Measurements from ENCODE around the gene PFKP. TPM values are rescaled to one million over a fixed set of nuclear protein-coding genes. Genes with fewer than 3 reads are reported as not detected.

PFKP gene
- polyA plus RNA-seq (ENCODE audit: low read depth in 6 of 6): 10 to 100 TPM; 26.3 to 51.2 (median 39.7) TPM

DNA sequence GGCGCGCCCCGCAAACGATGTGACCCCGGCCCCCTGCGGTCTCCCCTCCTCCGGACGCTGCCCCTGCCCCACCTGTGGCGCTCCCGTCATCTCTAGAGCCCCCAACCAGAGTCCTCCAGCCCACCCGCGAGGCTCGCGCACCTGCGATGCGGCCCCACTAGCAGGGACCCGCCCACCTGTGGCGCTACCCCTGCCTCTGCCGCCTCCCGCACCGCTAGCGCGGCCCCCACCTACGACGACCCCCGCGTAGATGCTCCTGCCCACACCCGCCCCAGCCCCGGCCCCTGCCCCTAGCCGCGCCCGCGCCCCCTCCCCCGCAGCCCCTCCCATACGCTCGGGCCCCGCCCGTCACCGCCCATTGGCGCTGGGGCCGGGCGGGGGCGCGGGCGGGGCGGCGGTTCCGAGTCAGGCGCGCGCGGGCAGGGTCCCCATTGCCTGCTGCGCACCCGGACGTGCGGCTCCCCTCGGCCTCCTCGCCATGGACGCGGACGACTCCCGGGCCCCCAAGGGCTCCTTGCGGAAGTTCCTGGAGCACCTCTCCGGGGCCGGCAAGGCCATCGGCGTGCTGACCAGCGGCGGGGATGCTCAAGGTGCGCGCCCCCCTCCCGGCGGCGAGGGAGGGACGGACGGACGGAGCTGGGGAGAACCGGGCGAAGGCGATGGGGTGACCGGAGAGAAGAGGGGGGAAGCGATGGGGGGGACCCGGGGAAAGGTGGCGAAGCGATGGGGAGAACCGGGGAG lies at the start of gene PFKP:
PFKP (plus strand) TSS at position 431 of the 741 bp plus-strand sequence; CDS start at position 479, 48 bp downstream.
- H3K36me3 Mint-ChIP-seq: peaks cover 0 to 5% of the 10 kb centered on the region in 2 donors
- H3K27me3 Mint-ChIP-seq: no peaks in the 10 kb centered on the region
- ATAC-seq (ENCODE audit: low read depth in 2 of 2): peak; percentile 52 to 59
- peak within 1 kb of the TSS; percentile 85 to 96 (median 94) for H3K4me3 Mint-ChIP-seq
- peak within 1 kb of the TSS in 5 of 6 donors; percentile 15 to 82 (median 71) for H3K27ac Mint-ChIP-seq
- no peaks in the 10 kb centered on the region for H3K9me3 Mint-ChIP-seq
- peak; percentile 56 for DNase-seq
- peaks cover 28 to 41% (median 32%) of the 10 kb centered on the region in 3 donors for H3K4me1 Mint-ChIP-seq

DNA sequence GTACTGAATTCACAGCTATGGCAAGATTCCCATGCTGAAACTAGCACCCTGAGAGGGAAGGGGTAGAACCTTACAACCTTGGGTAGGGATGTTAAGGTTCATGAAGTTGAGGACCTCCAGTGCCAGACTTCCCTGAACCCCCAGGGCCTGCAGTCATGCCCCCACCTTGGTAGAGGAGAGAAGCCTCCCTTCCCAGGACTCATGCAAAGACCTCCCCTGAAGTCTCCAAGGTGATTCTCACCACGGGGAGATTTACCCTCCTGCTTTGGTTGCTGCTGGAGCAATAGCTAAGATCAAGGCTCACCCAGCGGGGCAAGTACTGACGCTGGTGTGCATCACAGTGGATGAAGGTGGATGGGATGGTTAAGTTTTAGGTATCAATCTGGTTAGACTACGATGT lies 49.1 kb upstream of the PFKP start:
- peaks cover 20 to 55% (median 45%) of the 10 kb centered on the region in 3 donors for H3K27me3 Mint-ChIP-seq
- ATAC-seq (ENCODE audit: low read depth in 2 of 2): no peak
- H3K4me3 Mint-ChIP-seq: no peak overlapping the region
- peaks cover 4 to 15% of the 10 kb centered on the region in 2 donors for H3K36me3 Mint-ChIP-seq
- H3K27ac Mint-ChIP-seq: no peak overlapping the region
- peaks cover under 1 to 9% (median 5%) of the 10 kb centered on the region in 7 donors for H3K9me3 Mint-ChIP-seq
- H3K4me1 Mint-ChIP-seq: no peaks in the 10 kb centered on the region
- no peak for DNase-seq

- H3K9me3 Mint-ChIP-seq: peaks cover 0 to 14% (median 7%) of the 10 kb centered on the region in 7 donors
- peaks cover 0 to 16% of the 10 kb centered on the region in 2 donors for H3K36me3 Mint-ChIP-seq
- H3K27ac Mint-ChIP-seq: no peak overlapping the region
- no peak for ATAC-seq (ENCODE audit: low read depth in 2 of 2)
- no peak overlapping the region for H3K4me3 Mint-ChIP-seq
- H3K4me1 Mint-ChIP-seq: no peaks in the 10 kb centered on the region
- no peak for DNase-seq
- H3K27me3 Mint-ChIP-seq: peaks cover 22 to 41% (median 27%) of the 10 kb centered on the region in 3 donors
These were observed 47.0 kb upstream of the PFKP start for GRCh38 chr10:3020311-3020710.

DNA sequence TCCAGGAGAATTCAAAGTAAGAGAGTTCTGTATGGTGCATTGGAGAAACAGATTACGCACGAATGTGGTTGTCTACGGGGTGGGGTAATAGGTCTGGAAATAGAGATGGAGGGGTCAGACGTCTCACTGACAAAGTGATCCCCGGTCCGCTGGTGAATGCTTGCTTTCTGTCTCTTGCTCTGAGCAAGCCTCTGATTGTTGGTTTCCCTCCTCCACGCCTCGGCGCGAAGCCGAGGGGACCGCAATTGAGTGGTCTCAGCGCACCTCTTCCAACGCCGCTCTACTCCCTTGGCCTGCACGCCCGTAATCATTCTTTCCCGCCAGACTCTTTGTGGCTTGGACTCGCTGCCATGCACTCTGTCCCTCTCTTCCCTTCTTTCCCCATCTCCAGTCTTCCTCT lies 46.5 kb upstream of the PFKP start:
- no peak for ATAC-seq (ENCODE audit: low read depth in 2 of 2)
- Mint-ChIP-seq H3K27ac (no peak overlapping the region), H3K4me1 (no peaks in the 10 kb centered on the region), H3K4me3 (no peak overlapping the region), H3K27me3 (peaks cover 22 to 39% (median 23%) of the 10 kb centered on the region in 3 donors), H3K9me3 (peaks cover 0 to 14% (median 7%) of the 10 kb centered on the region in 7 donors), H3K36me3 (peaks cover 0 to 16% of the 10 kb centered on the region in 2 donors)
- no peak for DNase-seq

DNA sequence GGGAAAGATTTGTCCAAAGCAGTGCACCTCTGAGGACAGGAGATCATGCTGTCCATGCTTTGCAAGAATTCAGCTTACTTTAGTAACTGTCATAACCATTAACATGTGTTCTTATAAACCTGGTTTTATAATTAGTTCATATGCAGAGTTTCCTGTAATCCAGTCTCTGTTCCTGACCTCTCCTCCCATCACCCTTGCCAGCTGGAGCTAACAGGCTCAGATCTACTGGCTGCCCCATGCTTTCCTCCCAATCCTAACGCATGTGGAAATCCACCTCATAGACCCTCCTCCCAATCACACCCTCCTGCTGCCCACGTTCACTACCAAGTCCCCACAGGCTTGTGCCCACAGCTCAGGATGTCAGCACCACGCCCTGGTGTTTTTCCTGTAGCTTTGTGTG lies 45.3 kb upstream of the PFKP start:
- H3K9me3 Mint-ChIP-seq: peaks cover 0 to 14% (median 7%) of the 10 kb centered on the region in 7 donors
- H3K27me3 Mint-ChIP-seq: peaks cover 15 to 40% (median 28%) of the 10 kb centered on the region in 3 donors
- no peak overlapping the region for H3K4me3 Mint-ChIP-seq
- DNase-seq (no peak), ATAC-seq (ENCODE audit: low read depth in 2 of 2) (no peak)
- H3K36me3 Mint-ChIP-seq: peaks cover 0 to 16% of the 10 kb centered on the region in 2 donors
- no peaks in the 10 kb centered on the region for H3K4me1 Mint-ChIP-seq
- peak overlapping the region in 1 of 6 donors; percentile 43 for H3K27ac Mint-ChIP-seq

GRCh38 chr10:3023892-3024291 lies 43.5 kb upstream of the PFKP start:
- no peaks in the 10 kb centered on the region for H3K4me1 Mint-ChIP-seq
- no peak for ATAC-seq (ENCODE audit: low read depth in 2 of 2)
- peaks cover 0 to 16% of the 10 kb centered on the region in 2 donors for H3K36me3 Mint-ChIP-seq
- H3K27me3 Mint-ChIP-seq: peaks cover 19 to 50% (median 44%) of the 10 kb centered on the region in 3 donors
- no peak overlapping the region for H3K27ac Mint-ChIP-seq
- H3K4me3 Mint-ChIP-seq: no peak overlapping the region
- H3K9me3 Mint-ChIP-seq: peaks cover 0 to 14% (median 7%) of the 10 kb centered on the region in 7 donors
- DNase-seq: no peak

GRCh38 chr10:3025026-3025683 lies 42.2 kb upstream of the PFKP start:
- H3K9me3 Mint-ChIP-seq: peaks cover 0 to 14% (median 2%) of the 10 kb centered on the region in 7 donors
- H3K4me3 Mint-ChIP-seq: no peak overlapping the region
- H3K27me3 Mint-ChIP-seq: peaks cover 19 to 59% (median 53%) of the 10 kb centered on the region in 3 donors
- peaks cover 0 to 16% of the 10 kb centered on the region in 2 donors for H3K36me3 Mint-ChIP-seq
- DNase-seq (no peak), ATAC-seq (ENCODE audit: low read depth in 2 of 2) (no peak)
- no peaks in the 10 kb centered on the region for H3K4me1 Mint-ChIP-seq
- peak overlapping the region in 3 of 6 donors; percentile 32 to 82 (median 39) for H3K27ac Mint-ChIP-seq

GRCh38 chr10:3027866-3028265 lies 39.5 kb upstream of the PFKP start:
- Mint-ChIP-seq H3K27me3 (peaks cover 9 to 48% (median 30%) of the 10 kb centered on the region in 3 donors), H3K36me3 (peaks cover 0 to 10% of the 10 kb centered on the region in 2 donors), H3K9me3 (peaks cover 0 to 13% (median 2%) of the 10 kb centered on the region in 7 donors), H3K27ac (no peak overlapping the region), H3K4me3 (no peak overlapping the region), H3K4me1 (no peaks in the 10 kb centered on the region)
- ATAC-seq (ENCODE audit: low read depth in 2 of 2) (no peak), DNase-seq (no peak)

- peaks cover 0 to 4% of the 10 kb centered on the region in 2 donors for H3K36me3 Mint-ChIP-seq
These were observed 38.9 kb upstream of the PFKP start for GRCh38 chr10:3028441-3028840.

GRCh38 chr10:3030765-3031164 lies 36.6 kb upstream of the PFKP start:
- DNase-seq (no peak), ATAC-seq (ENCODE audit: low read depth in 2 of 2) (no peak)
- H3K27me3 Mint-ChIP-seq: peaks cover 4 to 41% (median 30%) of the 10 kb centered on the region in 3 donors
- H3K27ac Mint-ChIP-seq: no peak overlapping the region
- H3K4me1 Mint-ChIP-seq: peaks cover 18 to 22% (median 21%) of the 10 kb centered on the region in 3 donors
- no peaks in the 10 kb centered on the region for H3K36me3 Mint-ChIP-seq
- no peak overlapping the region for H3K4me3 Mint-ChIP-seq
- H3K9me3 Mint-ChIP-seq: peaks cover 0 to 4% (median 0%) of the 10 kb centered on the region in 7 donors

More at GRCh38 chr10:3028441-3028840, 38.9 kb upstream of the PFKP start:
- Mint-ChIP-seq H3K9me3 (peaks cover 0 to 7% (median 2%) of the 10 kb centered on the region in 7 donors), H3K27me3 (peaks cover 9 to 42% (median 30%) of the 10 kb centered on the region in 3 donors), H3K4me1 (no peaks in the 10 kb centered on the region), H3K4me3 (no peak overlapping the region), H3K27ac (peak overlapping the region in 1 of 6 donors; percentile 77)
- DNase-seq (no peak), ATAC-seq (ENCODE audit: low read depth in 2 of 2) (no peak)

GRCh38 chr10:3031490-3031889 lies 35.9 kb upstream of the PFKP start:
- no peak for ATAC-seq (ENCODE audit: low read depth in 2 of 2)
- peaks cover 0 to 4% (median 0%) of the 10 kb centered on the region in 7 donors for H3K9me3 Mint-ChIP-seq
- no peak overlapping the region for H3K4me3 Mint-ChIP-seq
- H3K27ac Mint-ChIP-seq: peak overlapping the region in 1 of 6 donors; percentile 4
- H3K27me3 Mint-ChIP-seq: peaks cover 4 to 38% (median 30%) of the 10 kb centered on the region in 3 donors
- peaks cover 25 to 29% (median 28%) of the 10 kb centered on the region in 3 donors for H3K4me1 Mint-ChIP-seq
- no peaks in the 10 kb centered on the region for H3K36me3 Mint-ChIP-seq
- no peak for DNase-seq

DNA sequence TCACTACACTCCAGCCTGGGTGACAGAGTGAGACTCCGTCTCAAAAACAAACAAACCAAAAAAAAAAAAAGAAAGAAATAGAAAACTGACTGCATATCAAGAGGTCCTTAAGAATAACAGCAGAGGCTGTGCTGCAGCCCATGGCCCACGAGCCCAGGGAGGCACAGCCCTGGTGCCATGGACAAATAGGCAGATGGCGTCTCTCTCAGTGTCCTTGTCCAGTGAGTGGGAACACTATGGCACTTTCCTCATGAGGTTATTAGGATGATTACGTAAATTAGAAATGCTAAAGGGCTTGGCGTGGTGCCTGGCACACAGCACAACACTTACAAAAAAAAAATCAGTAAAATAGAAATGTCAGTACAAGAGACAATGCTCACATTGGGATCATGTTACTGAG lies 33.4 kb upstream of the PFKP start:
- Mint-ChIP-seq H3K27ac (peak overlapping the region in 4 of 6 donors; percentile 54 to 92 (median 74)), H3K36me3 (peaks cover 0 to 7% of the 10 kb centered on the region in 2 donors), H3K27me3 (peaks cover 0 to 19% (median 9%) of the 10 kb centered on the region in 3 donors), H3K4me1 (peaks cover 35 to 41% (median 36%) of the 10 kb centered on the region in 3 donors), H3K9me3 (peaks cover 0 to 9% (median 7%) of the 10 kb centered on the region in 7 donors), H3K4me3 (peak overlapping the region in 1 of 8 donors; percentile 32)
- DNase-seq (no peak), ATAC-seq (ENCODE audit: low read depth in 2 of 2) (no peak)

GRCh38 chr10:3034616-3035015 lies 32.7 kb upstream of the PFKP start:
- H3K36me3 Mint-ChIP-seq: peaks cover 0 to 7% of the 10 kb centered on the region in 2 donors
- H3K4me1 Mint-ChIP-seq: peaks cover 35 to 42% (median 36%) of the 10 kb centered on the region in 3 donors
- no peak for ATAC-seq (ENCODE audit: low read depth in 2 of 2)
- H3K27me3 Mint-ChIP-seq: peaks cover 0 to 13% (median 2%) of the 10 kb centered on the region in 3 donors
- H3K9me3 Mint-ChIP-seq: peaks cover 0 to 13% (median 10%) of the 10 kb centered on the region in 7 donors
- peak overlapping the region; percentile 78 to 97 (median 92) for H3K27ac Mint-ChIP-seq
- DNase-seq: peak; percentile 11
- H3K4me3 Mint-ChIP-seq: peak overlapping the region in 6 of 8 donors; percentile 5 to 59 (median 36)

Data from naive B cell (primary cell).